Activated T-helper 2 cell treated with anti-CD3 and anti-CD28 coated beads, Interferon-gamma antibody, Interleukin-2, Interleukin-4, amounts not matched to agents 10 μg/mL and 5 μg/mL and 100 μg/mL, durations not matched to agents 14 hours and 24 hours and 36 hours (primary cell): Measurements from ENCODE around the gene LAMB4. TPM values are rescaled to one million over a fixed set of nuclear protein-coding genes. Genes with fewer than 3 reads are reported as not detected.
"Not testable (repeated sequence)": the region's sequence is repeated elsewhere in the genome, so short reads cannot be mapped to it uniquely, and the experiment has no call there.

Experiments used
- DNase-seq: peaks from one replicate; pipeline ENCODE4 v3.0.0; 2021; ENCODE audit warnings: low spot score
- H3K27ac Mint-ChIP-seq: one replicate; pipeline ENCODE4 v1.8.0; 2021; ENCODE audit warnings: mixed read lengths
- H3K27me3 Mint-ChIP-seq: one replicate; pipeline ENCODE4 v1.8.0; 2021; ENCODE audit warnings: low read depth, mixed read lengths
- H3K36me3 Mint-ChIP-seq: one replicate; pipeline ENCODE4 v1.8.0; 2021; ENCODE audit warnings: low read depth, mixed read lengths
- H3K4me1 Mint-ChIP-seq: one replicate; pipeline ENCODE4 v1.8.0; 2021; ENCODE audit warnings: low read depth, mixed read lengths
- H3K4me3 Mint-ChIP-seq: one replicate; pipeline ENCODE4 v1.8.0; 2021; ENCODE audit warnings: low read depth, mild to moderate bottlenecking, moderate library complexity, mixed read lengths
- H3K9me3 Mint-ChIP-seq: one replicate; pipeline ENCODE4 v1.8.0; 2021; ENCODE audit warnings: mixed read lengths
- intact Hi-C: fragments of 100-400 bp; cut with micrococcal nuclease; formaldehyde crosslinking; loops from one replicate; pipeline ENCODE4 v1.15.1; 2023
- total RNA-seq: library from RNA; stranded (reverse); gene quantifications from 2 replicates; pipeline ENCODE4 v1.2.3, GENCODE V29; 2022

LAMB4 gene
- total RNA-seq, 1 donor from 2014 or later: not detected

- Mint-ChIP-seq H3K4me1 (no peaks in the 10 kb centered on the region), H3K27ac (no peak overlapping the region), H3K9me3 (no peaks in the 10 kb centered on the region), H3K27me3 (peaks cover 17% of the 10 kb centered on the region), H3K36me3 (no peaks in the 10 kb centered on the region), H3K4me3 (no peak overlapping the region)
- intact Hi-C loops: no loop called here
- DNase-seq: no peak
Measured at GRCh38 chr7:108045669-108046068, 84.5 kb downstream of the LAMB4 start.

- Mint-ChIP-seq H3K27me3 (peaks cover 21% of the 10 kb centered on the region), H3K27ac (no peak overlapping the region), H3K4me1 (no peaks in the 10 kb centered on the region), H3K4me3 (no peak overlapping the region), H3K36me3 (no peaks in the 10 kb centered on the region), H3K9me3 (no peaks in the 10 kb centered on the region)
- intact Hi-C loops: no loop called here
- DNase-seq: no peak
Measured at GRCh38 chr7:108045154-108045553, 85.0 kb downstream of the LAMB4 start.

GRCh38 chr7:108044345-108044744 is 85.8 kb downstream of the LAMB4 start:
- intact Hi-C loops: no loop called here
- no peak for DNase-seq
- no peaks in the 10 kb centered on the region for H3K36me3 Mint-ChIP-seq
- H3K4me3 Mint-ChIP-seq: no peak overlapping the region
- no peaks in the 10 kb centered on the region for H3K9me3 Mint-ChIP-seq
- peaks cover 23% of the 10 kb centered on the region for H3K27me3 Mint-ChIP-seq
- H3K27ac Mint-ChIP-seq: no peak overlapping the region
- H3K4me1 Mint-ChIP-seq: no peaks in the 10 kb centered on the region

GRCh38 chr7:108038986-108039385 is 91.2 kb downstream of the LAMB4 start:
- Mint-ChIP-seq H3K4me1 (no peaks in the 10 kb centered on the region), H3K27me3 (peaks cover 29% of the 10 kb centered on the region), H3K9me3 (no peaks in the 10 kb centered on the region), H3K4me3 (no peak overlapping the region), H3K36me3 (no peaks in the 10 kb centered on the region), H3K27ac (no peak overlapping the region)
- DNase-seq: no peak
- intact Hi-C loops: no loop called here

- no peak overlapping the region for H3K27ac Mint-ChIP-seq
- H3K9me3 Mint-ChIP-seq: no peaks in the 10 kb centered on the region
- no peak for DNase-seq
- H3K27me3 Mint-ChIP-seq: peaks cover 29% of the 10 kb centered on the region
- H3K36me3 Mint-ChIP-seq: no peaks in the 10 kb centered on the region
- no peaks in the 10 kb centered on the region for H3K4me1 Mint-ChIP-seq
- intact Hi-C loops: no loop called here
- no peak overlapping the region for H3K4me3 Mint-ChIP-seq
Measured at GRCh38 chr7:108037741-108038140, 92.4 kb downstream of the LAMB4 start.

- Mint-ChIP-seq H3K4me1 (no peaks in the 10 kb centered on the region), H3K4me3 (no peak overlapping the region), H3K9me3 (no peaks in the 10 kb centered on the region), H3K27ac (no peak overlapping the region), H3K36me3 (no peaks in the 10 kb centered on the region), H3K27me3 (peaks cover 26% of the 10 kb centered on the region)
- no peak for DNase-seq
- intact Hi-C loops: no loop called here
Measured at GRCh38 chr7:108037140-108037539, 93.0 kb downstream of the LAMB4 start.

GRCh38 chr7:108034586-108034985 is 95.6 kb downstream of the LAMB4 start:
- DNase-seq: no peak
- Mint-ChIP-seq H3K27ac (no peak overlapping the region), H3K36me3 (no peaks in the 10 kb centered on the region), H3K4me3 (no peak overlapping the region), H3K27me3 (peaks cover 12% of the 10 kb centered on the region), H3K9me3 (no peaks in the 10 kb centered on the region), H3K4me1 (no peaks in the 10 kb centered on the region)
- intact Hi-C loops: no loop called here

- Mint-ChIP-seq H3K27ac (no peak overlapping the region), H3K36me3 (no peaks in the 10 kb centered on the region), H3K9me3 (no peaks in the 10 kb centered on the region), H3K27me3 (peaks cover 15% of the 10 kb centered on the region), H3K4me1 (no peaks in the 10 kb centered on the region), H3K4me3 (no peak overlapping the region)
- intact Hi-C loops: no loop called here
- no peak for DNase-seq
Measured at GRCh38 chr7:108033776-108034497, 96.2 kb downstream of the LAMB4 start.

GRCh38 chr7:108033309-108033708 is 96.9 kb downstream of the LAMB4 start:
- H3K27ac Mint-ChIP-seq, H3K36me3 Mint-ChIP-seq, intact Hi-C loops, DNase-seq, H3K9me3 Mint-ChIP-seq, H3K4me1 Mint-ChIP-seq, H3K4me3 Mint-ChIP-seq: not testable (repeated sequence)
- peaks cover 11% of the 10 kb centered on the region for H3K27me3 Mint-ChIP-seq

- Mint-ChIP-seq H3K27ac (no peak overlapping the region), H3K36me3 (no peaks in the 10 kb centered on the region), H3K4me3 (no peak overlapping the region)
Measured at GRCh38 chr7:108030516-108030915, 99.6 kb downstream of the LAMB4 start.

GRCh38 chr7:108029034-108029433 is 101.1 kb downstream of the LAMB4 start:
- Mint-ChIP-seq H3K27ac (no peak overlapping the region), H3K27me3 (peaks cover 18% of the 10 kb centered on the region)

More at GRCh38 chr7:108030516-108030915, 99.6 kb downstream of the LAMB4 start:
- peaks cover 12% of the 10 kb centered on the region for H3K27me3 Mint-ChIP-seq
- no peaks in the 10 kb centered on the region for H3K4me1 Mint-ChIP-seq
- intact Hi-C loops: no loop called here
- H3K9me3 Mint-ChIP-seq: no peaks in the 10 kb centered on the region
- DNase-seq: no peak

GRCh38 chr7:108028111-108028510 is 102.0 kb downstream of the LAMB4 start:
- Mint-ChIP-seq H3K27me3 (peaks cover 18% of the 10 kb centered on the region), H3K4me1 (no peaks in the 10 kb centered on the region), H3K9me3 (no peaks in the 10 kb centered on the region), H3K27ac (no peak overlapping the region), H3K4me3 (no peak overlapping the region), H3K36me3 (no peaks in the 10 kb centered on the region)
- intact Hi-C loops: no loop called here
- no peak for DNase-seq

More at GRCh38 chr7:108029034-108029433, 101.1 kb downstream of the LAMB4 start:
- no peak overlapping the region for H3K4me3 Mint-ChIP-seq
- no peaks in the 10 kb centered on the region for H3K9me3 Mint-ChIP-seq
- intact Hi-C loops: no loop called here
- H3K36me3 Mint-ChIP-seq: no peaks in the 10 kb centered on the region
- H3K4me1 Mint-ChIP-seq: no peaks in the 10 kb centered on the region
- DNase-seq: no peak

GRCh38 chr7:108027239-108027638 is 102.9 kb downstream of the LAMB4 start:
- Mint-ChIP-seq H3K4me3 (no peak overlapping the region), H3K27me3 (peaks cover 18% of the 10 kb centered on the region), H3K36me3 (no peaks in the 10 kb centered on the region), H3K4me1 (no peaks in the 10 kb centered on the region), H3K27ac (no peak overlapping the region), H3K9me3 (no peaks in the 10 kb centered on the region)
- intact Hi-C loops: no loop called here
- DNase-seq: no peak

GRCh38 chr7:108026647-108027046 is 103.5 kb downstream of the LAMB4 start:
- peaks cover 18% of the 10 kb centered on the region for H3K27me3 Mint-ChIP-seq
- H3K9me3 Mint-ChIP-seq: no peaks in the 10 kb centered on the region
- no peak overlapping the region for H3K4me3 Mint-ChIP-seq
- no peaks in the 10 kb centered on the region for H3K4me1 Mint-ChIP-seq
- no peaks in the 10 kb centered on the region for H3K36me3 Mint-ChIP-seq
- H3K27ac Mint-ChIP-seq: no peak overlapping the region
- DNase-seq: no peak
- intact Hi-C loops: no loop called here
